ENCODE measurements around the gene TRAIP.
"Not testable (repeated sequence)": the region's sequence is repeated elsewhere in the genome, so short reads cannot be mapped to it uniquely, and the experiment has no call there.

TRAIP gene, protein sequence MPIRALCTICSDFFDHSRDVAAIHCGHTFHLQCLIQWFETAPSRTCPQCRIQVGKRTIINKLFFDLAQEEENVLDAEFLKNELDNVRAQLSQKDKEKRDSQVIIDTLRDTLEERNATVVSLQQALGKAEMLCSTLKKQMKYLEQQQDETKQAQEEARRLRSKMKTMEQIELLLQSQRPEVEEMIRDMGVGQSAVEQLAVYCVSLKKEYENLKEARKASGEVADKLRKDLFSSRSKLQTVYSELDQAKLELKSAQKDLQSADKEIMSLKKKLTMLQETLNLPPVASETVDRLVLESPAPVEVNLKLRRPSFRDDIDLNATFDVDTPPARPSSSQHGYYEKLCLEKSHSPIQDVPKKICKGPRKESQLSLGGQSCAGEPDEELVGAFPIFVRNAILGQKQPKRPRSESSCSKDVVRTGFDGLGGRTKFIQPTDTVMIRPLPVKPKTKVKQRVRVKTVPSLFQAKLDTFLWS

DNA sequence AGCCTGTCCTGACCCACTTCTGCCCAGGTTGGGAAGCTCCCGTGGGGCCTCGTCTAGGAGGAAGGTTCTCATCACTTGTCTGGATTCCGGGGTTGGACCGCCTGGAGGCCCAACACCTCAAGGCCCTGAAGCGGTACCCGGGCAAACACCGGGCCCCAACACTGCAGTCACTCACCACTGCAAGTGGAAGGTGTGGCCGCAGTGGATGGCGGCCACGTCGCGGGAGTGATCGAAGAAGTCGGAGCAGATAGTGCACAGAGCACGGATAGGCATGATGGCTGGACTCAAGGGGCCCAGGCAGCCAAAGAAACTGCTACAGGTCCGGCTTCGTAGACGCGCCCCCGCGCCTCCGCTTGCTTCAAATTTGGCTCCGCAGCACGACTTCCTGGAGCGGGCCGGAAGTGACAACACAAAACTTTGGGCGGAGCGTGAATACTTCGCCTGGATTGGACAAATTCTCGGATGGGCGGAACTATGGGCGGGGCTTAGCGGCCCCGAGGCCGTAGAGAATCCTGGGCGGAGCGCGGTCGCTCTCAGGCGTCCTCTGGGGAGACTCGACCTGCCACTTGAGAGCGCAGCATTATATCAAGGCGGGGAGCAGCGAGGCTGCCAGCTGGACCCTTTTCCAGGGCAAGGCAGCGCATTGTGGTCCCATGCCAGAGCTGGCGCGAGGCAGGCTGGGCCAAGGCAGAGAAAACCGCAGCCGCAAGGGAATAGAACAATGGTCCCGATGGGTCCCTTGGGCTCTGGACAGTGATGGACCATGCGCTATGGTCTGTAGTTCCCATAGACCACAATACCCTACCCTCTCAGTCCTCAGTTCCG lies at the start of gene TRAIP:
Gene TRAIP (minus strand): TSS at position 384 of the 825 bp plus-strand sequence. CDS start 111 bp downstream, at position 273.
- peak; percentile 98 for DNase-seq

DNA sequence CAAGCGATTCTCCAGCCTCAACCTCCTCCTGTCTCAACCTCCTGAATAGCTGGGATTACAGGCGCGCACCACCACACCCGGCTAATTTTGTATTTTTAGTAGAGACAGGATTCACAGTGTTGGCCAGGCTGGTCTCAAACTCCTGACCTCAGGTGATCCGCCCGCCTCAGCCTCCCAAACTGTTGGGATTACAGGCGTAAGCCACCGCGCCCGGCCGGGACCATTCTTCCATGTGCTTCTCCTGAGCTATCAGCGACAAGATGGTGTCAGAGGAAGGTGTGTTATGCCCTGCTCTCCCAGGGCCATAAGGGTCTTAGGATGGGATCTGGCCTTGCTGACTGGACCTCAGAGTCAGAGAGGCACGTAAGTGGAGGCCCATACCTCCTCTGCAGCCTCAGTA lies 48.1 kb upstream of the TRAIP start:
- not testable (repeated sequence) for DNase-seq

DNA sequence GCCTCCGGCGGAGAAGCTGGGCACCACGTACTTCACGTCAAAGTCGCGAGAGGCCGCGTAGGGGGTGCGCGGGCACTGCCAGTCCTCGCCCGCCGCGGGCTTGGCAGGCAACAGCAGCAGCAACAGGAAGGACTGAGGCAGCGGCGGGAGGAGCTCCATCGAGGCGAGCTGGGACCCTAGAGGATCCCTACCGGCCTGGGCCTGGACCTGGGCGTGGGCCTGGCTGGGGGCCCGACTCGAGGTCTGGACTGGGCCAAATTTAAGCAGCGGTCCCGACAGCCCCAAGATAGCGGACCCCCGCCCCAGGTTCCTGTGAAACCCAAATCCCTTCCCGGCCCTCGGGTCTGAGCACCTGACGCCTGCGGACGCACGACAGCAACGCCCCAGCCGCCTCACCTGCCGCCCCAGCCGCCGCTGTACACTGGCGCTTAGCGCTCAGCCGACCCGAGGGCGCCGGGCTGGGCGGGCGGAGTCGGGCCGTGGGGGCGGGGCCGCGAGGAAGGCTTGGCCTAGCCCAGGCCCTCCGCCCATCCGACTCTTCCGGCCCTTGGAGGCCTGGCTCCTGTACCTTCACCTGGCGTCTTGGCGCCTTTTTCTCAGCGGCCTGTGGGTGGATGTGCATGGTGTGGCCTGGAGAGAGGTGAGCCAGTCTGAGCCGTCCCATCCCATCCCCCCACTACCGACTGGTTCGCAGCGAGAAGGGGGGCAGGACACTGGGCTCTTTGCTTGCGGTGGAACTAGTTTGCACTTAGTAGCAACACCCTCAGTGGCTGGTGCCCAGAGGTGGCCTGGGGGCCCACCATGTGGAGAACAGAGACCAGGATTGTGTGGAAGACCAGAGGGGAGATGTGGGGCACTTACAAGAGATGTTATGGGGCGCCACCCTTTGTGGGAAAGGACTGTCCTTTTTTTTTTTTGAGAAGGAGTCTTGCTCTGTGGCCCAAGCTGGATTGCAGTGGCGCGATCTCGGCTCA lies 47.4 kb upstream of the TRAIP start, which contains the start of gene MST1R:
Gene MST1R (minus strand): TSS at position 423 of the 974 bp plus-strand sequence. CDS start 264 bp downstream, at position 159.
- DNase-seq: peak; percentile 93

DNA sequence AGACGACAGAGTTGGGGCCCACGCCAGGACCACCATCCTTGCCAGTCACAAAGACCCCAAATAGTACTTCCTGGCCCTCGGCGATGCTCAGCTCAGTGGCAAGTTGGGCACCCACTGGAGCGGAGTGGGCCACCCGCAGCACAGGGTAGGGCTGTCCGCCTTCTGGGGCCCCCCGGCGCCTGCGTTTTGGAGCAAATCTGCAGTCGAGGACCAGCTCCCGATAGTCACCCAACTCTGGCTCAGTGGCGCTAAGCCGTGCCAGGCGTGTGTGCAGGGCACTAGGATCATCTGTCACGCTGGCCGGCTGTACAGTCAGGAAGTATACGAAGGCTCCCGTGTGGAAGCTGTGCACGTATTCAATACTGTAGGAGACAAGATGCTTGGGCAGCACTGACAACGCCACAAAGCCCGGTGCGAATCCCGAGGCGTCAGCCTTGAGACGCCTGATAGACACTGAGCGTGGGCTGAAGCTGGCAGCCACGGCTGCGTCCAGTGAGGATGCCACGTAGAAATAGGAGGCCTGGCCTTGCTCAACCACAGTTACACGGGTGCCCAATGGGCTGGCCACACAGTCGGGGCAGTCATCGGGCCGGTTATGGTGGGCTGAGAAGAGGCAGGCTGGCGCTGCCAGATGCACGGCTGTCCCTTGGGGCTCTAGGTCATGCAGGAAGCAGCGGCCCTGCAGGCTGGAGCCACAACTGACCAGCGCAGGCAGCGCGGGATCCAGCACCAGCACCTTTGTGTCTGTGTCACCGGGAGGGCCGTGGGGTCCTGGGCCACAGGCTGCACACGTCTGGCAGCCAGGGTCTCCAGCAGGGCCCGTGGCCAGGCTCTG lies 46.4 kb upstream of the TRAIP start:
- DNase-seq: no peak

DNA sequence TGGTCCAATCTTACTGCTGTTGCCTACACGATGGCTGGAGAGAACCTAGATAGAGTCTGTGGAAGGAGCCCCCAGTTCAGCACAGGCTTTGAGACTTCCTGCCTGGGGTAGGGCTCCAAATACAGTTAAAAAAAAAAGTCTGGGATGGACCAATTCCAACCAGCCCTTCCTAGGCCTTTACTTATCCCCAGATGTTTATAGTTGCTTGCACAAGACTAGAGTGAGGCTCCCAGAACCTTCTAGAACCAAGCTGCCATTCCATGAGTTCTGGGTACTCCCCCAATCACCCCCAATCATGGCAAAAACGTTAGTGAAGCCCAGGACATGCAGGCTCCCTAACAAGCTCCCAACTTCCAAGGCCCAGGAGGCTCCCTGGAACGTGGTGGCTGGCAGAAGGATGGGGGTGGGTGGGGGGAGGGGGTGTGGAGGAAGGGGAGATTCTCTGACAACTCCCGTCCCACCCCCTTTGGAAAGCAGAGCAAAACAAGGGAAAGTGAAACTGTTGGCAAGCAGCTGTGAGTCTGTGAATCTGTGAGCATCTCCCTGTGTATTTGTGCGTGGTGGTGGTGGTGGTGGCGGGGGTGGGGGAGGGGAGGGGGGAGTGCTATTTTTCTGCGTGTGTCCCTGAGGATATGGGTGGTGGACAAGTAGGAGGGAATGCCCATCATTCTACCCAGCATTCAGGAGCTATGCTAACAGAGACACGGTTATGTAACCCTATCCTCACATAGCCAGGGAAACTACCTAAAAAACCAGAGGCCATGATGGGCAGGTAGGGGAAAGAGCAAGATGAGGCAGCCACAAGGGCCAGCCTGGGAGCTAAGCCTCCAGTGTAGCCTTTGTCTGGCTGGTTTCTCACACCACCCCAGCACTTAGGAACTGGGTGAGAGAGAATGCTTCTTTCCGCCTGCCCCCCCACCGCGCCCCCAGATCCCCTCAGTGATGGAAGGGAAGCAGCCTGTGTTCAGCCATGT lies 45.3 kb upstream of the TRAIP start:
- DNase-seq: no peak

DNA sequence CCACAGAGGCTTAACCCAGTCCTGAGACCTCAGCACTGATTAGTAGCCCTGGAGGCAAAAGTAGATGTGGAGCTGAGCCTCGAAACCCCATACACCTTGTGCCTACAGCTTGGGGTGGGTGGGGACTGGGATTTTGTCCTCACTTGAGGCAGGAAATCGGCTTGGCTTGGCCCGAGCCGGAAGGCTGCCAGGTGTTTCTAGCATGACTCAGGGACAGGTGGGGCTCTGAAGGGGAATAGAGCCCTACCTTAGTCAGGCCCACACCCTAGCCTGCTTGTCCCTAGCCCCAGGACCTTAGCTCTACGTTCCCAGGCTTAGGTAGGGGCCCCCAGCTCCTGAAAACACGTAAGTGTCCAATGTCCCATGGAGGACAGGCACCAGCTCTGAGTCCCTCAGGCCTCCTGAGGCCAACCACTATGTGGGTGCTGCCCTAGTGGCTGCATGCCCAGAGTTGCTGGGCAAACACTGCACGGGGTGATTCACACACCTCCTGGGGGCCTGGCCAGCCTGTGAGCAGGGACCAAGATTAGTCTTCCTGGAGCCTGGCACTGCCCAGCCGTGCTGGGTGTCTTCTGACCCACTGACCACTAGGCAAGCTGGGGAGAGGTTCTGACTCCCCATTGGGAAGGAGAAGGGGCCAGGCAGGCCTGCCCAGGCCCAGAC lies 44.3 kb upstream of the TRAIP start:
- no peak for DNase-seq

DNA sequence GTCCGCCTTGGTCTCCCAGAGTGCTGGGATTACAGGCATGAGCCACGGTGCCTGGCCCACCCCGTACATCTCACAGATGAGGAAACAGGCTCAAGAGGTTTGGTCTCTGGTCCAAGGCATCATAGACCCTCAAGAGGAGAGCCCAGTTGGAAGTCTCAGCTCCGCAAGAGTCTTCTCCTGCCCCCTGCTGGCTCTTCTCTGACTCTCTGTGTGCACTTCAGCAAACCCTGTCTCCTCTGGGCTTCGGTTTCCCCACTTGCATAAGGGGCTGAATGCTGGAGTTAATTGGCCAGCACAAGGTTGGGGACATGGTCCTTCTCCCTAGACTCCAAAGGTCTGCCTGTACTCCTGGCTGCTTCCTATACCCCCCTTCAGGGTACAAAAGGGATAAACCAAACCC lies 43.5 kb upstream of the TRAIP start:
- peak; percentile 75 for DNase-seq

DNA sequence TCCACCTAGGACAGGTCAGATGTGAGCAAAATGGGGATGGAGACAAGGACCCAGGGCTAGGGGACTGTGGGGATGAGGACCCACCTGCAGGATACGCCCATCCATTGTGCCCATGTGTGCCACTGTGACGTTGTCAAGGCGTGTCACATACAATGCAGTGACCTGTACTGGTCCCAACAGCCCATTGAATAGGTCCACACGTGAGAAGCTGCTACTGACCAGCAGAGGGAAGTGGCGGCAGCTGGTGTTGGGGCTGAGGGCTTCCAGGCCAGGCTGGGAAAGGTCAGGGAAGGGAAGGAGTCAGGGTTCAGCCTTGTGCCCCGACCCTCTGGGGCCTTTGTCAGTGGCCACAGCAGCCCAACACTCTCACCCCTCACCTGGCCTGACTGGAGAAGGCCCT lies 42.6 kb upstream of the TRAIP start:
- no peak for DNase-seq

DNA sequence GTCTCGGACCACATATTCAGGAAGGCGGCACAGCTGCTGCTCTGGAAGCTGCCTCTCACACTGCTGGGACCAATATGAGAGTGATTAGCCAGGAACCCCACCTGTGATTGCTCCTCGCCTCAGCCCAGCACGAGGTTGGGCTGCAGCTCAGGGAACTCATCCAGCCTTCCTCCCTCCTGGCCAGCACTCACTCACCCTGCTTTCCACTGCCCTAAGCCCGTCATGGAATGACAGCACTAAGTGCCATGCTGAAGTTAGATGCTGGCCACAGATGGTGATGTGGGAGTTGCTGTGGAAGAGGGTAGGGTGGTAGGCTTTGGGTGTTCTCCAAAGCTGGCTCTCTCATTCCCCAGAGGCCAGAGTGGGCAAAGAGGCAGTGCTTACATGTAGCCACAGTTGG lies 40.0 kb upstream of the TRAIP start:
- no peak for DNase-seq

DNA sequence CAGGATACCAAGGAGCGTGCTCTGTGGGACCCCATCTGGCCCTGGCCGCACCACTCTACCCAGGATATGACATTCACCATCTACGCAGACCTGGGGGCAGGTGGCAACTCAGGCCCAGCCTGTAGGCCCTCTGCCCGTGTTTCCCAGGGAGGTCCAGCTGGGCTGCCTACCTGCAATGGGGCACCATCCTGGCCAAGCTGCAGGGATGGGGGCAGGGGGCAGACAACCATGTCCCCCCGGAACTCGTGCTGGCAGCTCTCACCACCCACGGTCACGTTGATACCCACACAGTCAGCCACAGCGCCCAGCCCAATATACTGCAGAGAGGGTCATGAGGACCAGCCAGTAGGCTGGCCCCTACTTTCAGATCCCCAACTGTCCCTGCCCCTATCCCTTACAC lies 39.4 kb upstream of the TRAIP start:
- DNase-seq: no peak

DNA sequence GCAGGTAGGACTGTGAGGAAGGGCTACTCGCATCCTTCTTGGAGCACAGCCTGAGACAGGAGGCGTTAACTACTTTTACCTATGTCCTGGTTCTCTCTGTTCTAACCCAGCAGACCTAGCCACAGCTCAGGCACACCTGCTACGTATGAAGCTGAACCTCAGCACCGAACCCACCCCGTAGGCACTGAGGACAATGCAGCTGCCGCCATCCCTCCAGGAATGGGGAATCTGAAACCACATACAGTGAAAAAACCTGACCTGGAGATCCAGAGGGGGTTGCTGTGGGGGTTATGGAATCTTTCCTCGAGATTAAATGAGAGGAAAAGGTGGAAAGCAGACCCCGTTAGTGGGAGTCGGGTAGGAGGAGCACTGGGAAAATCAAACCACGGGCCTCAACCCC lies 32.9 kb upstream of the TRAIP start:
- no peak for DNase-seq

DNA sequence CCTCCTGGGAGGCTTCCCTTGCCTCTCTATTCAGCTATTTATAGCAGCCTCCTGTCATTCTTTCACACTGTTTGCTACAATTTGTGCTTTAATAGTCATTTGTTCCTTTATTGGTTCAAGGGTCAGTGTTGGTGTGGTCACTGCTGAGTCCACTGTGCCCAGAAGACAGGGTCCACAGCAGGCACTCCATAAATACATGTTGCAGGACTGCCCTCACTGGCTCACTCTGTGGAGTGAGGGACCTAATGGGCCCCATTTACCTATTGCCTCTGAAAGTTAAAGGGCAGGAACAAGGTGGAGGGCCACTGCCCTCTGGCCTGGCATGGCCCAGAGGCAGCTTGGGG lies 30.5 kb upstream of the TRAIP start:
- no peak for DNase-seq

DNA sequence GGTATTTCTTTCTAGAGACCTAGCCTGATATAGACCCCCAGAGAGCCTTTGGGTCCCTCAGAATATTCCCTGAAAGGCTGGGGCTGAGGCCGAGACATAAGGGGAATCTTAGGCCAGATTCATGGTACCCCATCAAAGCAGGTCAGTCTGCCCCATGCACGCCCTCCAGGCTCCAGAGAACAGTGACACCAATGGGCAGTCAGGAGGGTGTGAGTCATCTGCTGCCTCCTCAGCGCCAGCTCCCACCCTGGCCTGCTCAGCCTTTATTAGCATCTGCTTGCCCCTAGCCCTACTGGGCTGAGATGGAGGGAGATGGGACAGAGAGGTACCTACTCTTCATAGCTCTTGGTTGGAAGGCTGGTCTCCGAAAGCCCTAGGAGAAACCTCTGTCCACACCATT lies 27.6 kb upstream of the TRAIP start:
- no peak for DNase-seq

DNA sequence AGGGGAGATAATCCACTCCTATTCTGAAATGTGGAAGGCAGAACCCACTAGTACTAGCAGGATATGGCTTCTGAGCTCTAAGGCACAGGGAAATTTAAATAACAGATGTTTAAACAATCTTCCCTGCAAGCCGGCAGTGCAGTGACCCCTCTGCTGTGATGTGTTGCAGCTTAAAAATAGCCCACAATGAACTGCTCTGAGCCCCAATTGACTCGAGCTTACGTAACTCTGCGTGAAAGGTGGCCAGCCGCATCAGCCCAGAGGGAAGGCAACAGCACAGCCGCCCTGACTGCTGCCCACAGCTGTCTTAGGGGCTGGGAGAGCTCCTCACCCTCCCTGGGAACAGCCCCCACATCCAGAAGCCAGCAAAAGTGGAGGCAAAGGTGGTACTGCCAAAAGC lies 25.8 kb upstream of the TRAIP start:
- no peak for DNase-seq

DNA sequence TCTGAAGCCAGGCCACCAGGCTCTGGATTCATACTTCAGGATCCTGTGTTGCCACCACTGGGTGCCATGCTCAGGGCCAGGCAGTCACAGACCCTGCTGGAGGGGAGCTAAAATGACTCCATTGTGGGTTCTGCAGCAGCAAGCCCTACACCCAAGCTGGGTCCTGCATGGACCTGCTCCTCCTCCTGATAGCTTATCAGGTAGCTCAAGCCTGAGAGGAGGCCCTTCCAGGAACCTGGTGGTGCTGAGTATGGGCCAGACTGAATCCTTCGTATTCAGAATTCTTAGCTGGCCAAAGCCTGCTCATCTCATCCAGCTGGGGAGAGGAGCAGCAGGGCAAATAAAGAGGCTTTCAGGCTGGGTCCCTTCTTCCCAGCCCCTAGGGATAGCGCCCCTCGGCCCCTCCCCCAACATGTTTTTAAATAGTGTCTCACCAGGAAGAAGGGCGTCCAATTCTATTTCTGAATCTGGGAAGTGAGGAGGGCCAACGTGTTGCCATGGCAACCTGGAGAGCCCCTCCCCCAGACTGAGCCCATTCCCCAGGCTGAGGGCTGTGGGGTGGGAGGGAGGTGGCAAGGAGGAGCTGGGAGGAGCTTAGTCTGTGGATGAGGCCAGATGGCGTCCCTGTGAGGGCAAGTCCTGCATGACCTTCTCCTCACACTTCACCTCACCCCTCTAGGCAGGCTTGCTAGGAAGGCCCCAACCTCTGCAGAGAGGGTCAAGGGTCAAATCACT lies 24.4 kb upstream of the TRAIP start:
- DNase-seq: peak; percentile 75

DNA sequence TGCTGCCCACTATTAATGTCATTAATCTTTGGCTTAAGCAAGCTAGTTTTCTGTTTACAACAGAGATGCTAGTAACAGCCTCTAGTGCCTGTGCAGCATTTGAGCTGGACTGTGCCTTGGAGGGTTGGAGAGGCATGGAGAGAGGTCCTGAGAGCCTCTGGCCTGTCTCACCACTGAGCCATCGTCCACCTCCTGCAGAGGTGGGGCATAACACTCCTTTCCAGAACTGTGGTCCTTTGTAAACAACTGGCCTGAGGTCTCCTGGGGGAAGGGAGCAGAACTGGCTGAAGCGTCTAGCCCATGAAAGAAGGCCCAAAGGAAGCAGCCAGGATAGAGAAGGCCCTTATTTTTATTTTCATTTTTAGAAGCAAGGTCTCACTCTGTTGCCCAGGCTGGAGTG lies 23.4 kb upstream of the TRAIP start:
- DNase-seq: no peak

DNA sequence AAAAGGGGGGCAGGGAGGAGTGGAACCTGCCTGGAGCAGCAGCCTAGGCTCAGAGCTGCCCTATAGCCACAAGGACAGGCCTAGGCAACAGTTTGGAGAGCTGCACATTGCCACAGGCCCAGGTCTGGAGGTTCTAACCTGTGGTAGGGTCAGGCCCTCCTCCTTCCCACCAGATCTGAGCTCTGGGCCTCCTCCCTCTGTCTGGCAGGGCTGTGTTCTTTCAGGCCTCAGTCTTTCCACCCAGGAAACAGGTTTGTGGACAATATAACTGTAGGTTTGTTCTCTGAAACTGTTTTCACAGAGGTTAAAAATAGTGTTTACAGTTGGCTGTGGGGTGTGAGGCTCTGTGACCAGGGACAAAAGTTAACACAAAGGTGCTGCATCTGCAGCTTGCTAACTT lies 22.3 kb upstream of the TRAIP start:
- DNase-seq: no peak

DNA sequence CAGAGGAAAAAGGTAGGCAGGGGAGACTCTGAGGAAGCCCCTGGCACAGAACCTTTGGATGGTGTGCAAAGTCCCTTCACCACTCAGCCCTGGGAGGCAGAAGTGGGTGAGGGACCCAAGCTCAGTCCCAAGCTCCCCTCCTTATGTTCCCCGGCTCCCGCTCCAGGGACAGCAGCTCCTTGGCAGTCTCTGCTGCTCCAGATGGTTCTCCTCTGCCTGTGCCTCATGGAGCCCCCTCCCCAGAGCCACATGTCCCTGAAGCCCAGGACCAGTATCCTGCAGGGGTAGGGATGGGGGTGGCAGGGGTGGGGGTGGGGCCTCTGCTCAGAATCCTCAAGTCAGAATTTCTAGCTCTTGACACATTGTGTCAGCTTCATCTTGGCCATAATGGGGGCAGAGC lies 21.4 kb upstream of the TRAIP start:
- DNase-seq: no peak

DNA sequence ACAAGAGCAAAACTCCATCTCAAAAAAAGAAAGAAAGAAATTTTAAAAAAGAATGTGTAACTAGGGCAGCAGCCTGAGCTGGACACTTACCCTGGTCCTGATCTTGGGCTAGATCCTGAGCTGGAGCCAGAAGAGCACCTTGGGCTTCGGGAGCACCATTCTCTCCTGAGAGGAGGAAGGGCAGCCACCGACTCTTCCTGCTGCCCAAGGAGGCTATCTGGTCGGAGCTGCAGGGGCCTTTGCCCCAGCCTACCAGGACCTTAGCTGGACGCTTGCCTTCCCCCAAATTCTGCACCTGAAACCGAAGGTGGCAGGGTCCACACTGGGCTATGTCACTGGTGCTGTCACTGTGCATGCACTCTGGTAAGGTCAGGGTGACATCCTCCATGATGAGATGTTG lies 20.2 kb upstream of the TRAIP start:
- no peak for DNase-seq
